Measurements from ENCODE around the gene SPESP1. TPM values are rescaled to one million over a fixed set of nuclear protein-coding genes. Genes with fewer than 3 reads are reported as not detected.

The SPESP1 gene
- polyA plus RNA-seq, 1 of the 3 experiments (the other 2 are of a cell fraction) = not detected

- TF ChIP-seq, protein P1, sequence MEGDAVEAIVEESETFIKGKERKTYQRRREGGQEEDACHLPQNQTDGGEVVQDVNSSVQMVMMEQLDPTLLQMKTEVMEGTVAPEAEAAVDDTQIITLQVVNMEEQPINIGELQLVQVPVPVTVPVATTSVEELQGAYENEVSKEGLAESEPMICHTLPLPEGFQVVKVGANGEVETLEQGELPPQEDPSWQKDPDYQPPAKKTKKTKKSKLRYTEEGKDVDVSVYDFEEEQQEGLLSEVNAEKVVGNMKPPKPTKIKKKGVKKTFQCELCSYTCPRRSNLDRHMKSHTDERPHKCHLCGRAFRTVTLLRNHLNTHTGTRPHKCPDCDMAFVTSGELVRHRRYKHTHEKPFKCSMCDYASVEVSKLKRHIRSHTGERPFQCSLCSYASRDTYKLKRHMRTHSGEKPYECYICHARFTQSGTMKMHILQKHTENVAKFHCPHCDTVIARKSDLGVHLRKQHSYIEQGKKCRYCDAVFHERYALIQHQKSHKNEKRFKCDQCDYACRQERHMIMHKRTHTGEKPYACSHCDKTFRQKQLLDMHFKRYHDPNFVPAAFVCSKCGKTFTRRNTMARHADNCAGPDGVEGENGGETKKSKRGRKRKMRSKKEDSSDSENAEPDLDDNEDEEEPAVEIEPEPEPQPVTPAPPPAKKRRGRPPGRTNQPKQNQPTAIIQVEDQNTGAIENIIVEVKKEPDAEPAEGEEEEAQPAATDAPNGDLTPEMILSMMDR (IDR thresholded peaks at IDR 0.05) = no peak
- TF ChIP-seq FOXM1 (IDR thresholded peaks at IDR 0.05; ENCODE audit: low read depth) (no peak), GATA2 (CRISPR knock-in tag; IDR thresholded peaks at IDR 0.05) (peak; percentile 87), RFX5 (IDR thresholded peaks at IDR 0.05; ENCODE audit: low read length) (no peak), FOSL2 (IDR thresholded peaks at IDR 0.05; ENCODE audit: borderline replicate concordance, low read depth) (no peak), GABPA (IDR thresholded peaks at IDR 0.05; ENCODE audit: low read depth) (no peak), IRF3 (IDR thresholded peaks at IDR 0.05; ENCODE audit: low read depth, low read length) (no peak)
These were observed 61.4 kb downstream of the SPESP1 start (continued) for GRCh38 chr15:68991723-68992122.

DNA sequence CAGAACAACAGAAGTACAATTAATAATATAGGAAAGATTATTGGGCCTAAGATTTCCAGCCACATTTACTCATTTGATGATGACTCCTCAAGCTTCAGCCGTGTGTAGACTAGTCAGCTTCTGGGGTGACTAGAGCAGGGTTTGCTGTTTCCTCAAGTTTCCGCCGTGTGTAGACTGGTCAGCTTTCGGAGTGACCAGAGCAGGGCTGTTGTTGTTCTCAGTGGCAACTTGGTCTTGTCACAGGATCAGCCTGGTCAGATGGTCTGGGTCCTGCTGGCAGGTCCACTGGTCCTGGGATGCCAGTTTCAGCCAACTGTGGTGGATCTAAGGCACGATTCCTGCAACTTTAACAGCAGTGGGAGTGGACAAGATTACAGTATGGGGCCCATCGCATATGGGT, 62.4 kb downstream of the SPESP1 start:
- H3K9me3 ChIP-seq = no peaks in the 10 kb centered on the region
- no peaks in the 10 kb centered on the region for H3K9me2 ChIP-seq
- H3F3A ChIP-seq (replicated peaks; ENCODE audit: insufficient read depth) = no peaks in the 10 kb centered on the region
- H3K9ac ChIP-seq = no peak overlapping the region
- ChIA-PET CTCF (interaction anchor here (1.0 to 2.6 kb wide), 2 partner anchors 21 to 39 kb away, joined by 3 to 10 read pairs; no protein-coding TSS in a partner anchor), POLR2A (no interaction called here)
- no peaks in the 10 kb centered on the region for H3K79me2 ChIP-seq (ENCODE audit: insufficient read depth)
- peaks cover 0 to 27% of the 10 kb centered on the region in 2 experiments; a peak in 2 of 4 replicates for H3K4me1 ChIP-seq (ENCODE audit: control insufficient read depth in 1 of 2, insufficient read depth in 2 of 2, low read depth in 1 of 2, low read length in 1 of 2)
- no peaks in the 10 kb centered on the region for H3K27me3 ChIP-seq (ENCODE audit: insufficient read depth)
- WGBS (ENCODE audit: low lambda C conversion rate) = 88% methylated on average over 5 of the region's 6 CpGs
- H2AFZ ChIP-seq (ENCODE audit: low read depth) = no peak overlapping the region
- H3K4me3 ChIP-seq (ENCODE audit: low read depth in 2 of 2, low read length in 1 of 2) = no peak overlapping the region
- H3K4me2 ChIP-seq = no peak overlapping the region
- H3K36me3 ChIP-seq (replicated peaks in 1 of 2; ENCODE audit: control insufficient read depth in 1 of 2, insufficient read depth in 2 of 2, low read length in 1 of 2) = no peaks in the 10 kb centered on the region
- TF ChIP-seq, protein P2, sequence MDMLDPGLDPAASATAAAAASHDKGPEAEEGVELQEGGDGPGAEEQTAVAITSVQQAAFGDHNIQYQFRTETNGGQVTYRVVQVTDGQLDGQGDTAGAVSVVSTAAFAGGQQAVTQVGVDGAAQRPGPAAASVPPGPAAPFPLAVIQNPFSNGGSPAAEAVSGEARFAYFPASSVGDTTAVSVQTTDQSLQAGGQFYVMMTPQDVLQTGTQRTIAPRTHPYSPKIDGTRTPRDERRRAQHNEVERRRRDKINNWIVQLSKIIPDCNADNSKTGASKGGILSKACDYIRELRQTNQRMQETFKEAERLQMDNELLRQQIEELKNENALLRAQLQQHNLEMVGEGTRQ (IDR thresholded peaks at IDR 0.05; ENCODE audit: borderline replicate concordance, low read depth, low read length) = no peak
- no peak for TF ChIP-seq MEF2A (IDR thresholded peaks at IDR 0.05; ENCODE audit: borderline replicate concordance, low read depth)
- TF ChIP-seq USF1 (IDR thresholded peaks at IDR 0.05; ENCODE audit: borderline replicate concordance, low read depth) = no peak
- TF ChIP-seq SIN3A (IDR thresholded peaks at IDR 0.05; ENCODE audit: borderline replicate concordance, low read depth, low read length) = no peak
- no peak for TF ChIP-seq JUND (IDR thresholded peaks at IDR 0.05)
- TF ChIP-seq RAD21 (IDR thresholded peaks at IDR 0.05; ENCODE audit: low read length) = no peak
- no peak for TF ChIP-seq SMC3 (IDR thresholded peaks at IDR 0.05; ENCODE audit: low read depth, low read length)
- TF ChIP-seq ZBTB33 (IDR thresholded peaks at IDR 0.05; ENCODE audit: borderline replicate concordance, low read depth) = no peak
- no peak for TF ChIP-seq EP300 (IDR thresholded peaks at IDR 0.05; ENCODE audit: borderline replicate concordance in 1 of 2, low read depth in 1 of 2, low read length in 1 of 2)
- TF ChIP-seq MXI1 (IDR thresholded peaks at IDR 0.05; ENCODE audit: low read depth, low read length) = no peak
- no peak for TF ChIP-seq RCOR1 (IDR thresholded peaks at IDR 0.05; ENCODE audit: low read length)
- no peak for TF ChIP-seq FOXJ3 (CRISPR knock-in tag; IDR thresholded peaks at IDR 0.05)
- TF ChIP-seq, protein P3, sequence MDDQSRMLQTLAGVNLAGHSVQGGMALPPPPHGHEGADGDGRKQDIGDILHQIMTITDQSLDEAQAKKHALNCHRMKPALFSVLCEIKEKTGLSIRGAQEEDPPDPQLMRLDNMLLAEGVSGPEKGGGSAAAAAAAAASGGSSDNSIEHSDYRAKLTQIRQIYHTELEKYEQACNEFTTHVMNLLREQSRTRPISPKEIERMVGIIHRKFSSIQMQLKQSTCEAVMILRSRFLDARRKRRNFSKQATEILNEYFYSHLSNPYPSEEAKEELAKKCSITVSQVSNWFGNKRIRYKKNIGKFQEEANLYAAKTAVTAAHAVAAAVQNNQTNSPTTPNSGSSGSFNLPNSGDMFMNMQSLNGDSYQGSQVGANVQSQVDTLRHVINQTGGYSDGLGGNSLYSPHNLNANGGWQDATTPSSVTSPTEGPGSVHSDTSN (IDR thresholded peaks at IDR 0.05) = no peak
- no peak for TF ChIP-seq TAF1 (IDR thresholded peaks at IDR 0.05; ENCODE audit: borderline replicate concordance, low read depth, low read length)
- H3K27ac ChIP-seq (ENCODE audit: low read depth in 2 of 2, low read length in 1 of 2) = peak overlapping the region in 1 of 2 experiments; percentile 94; a peak in 2 of 4 replicates
- no peaks in the 10 kb centered on the region for H4K20me1 ChIP-seq (ENCODE audit: insufficient read depth)
- DNase-seq = no peak
